Raji (cell line): ENCODE results near the gene FKBP7.

ENCODE experiments used
- POLR2A ChIP-seq: IDR thresholded peaks from 2 replicates; pipeline ENCODE4 v1.6.1; 2011; ENCODE audit warnings: low read depth, low read length, control low read depth; ENCODE audit not compliant: insufficient read depth

The FKBP7 gene

DNA sequence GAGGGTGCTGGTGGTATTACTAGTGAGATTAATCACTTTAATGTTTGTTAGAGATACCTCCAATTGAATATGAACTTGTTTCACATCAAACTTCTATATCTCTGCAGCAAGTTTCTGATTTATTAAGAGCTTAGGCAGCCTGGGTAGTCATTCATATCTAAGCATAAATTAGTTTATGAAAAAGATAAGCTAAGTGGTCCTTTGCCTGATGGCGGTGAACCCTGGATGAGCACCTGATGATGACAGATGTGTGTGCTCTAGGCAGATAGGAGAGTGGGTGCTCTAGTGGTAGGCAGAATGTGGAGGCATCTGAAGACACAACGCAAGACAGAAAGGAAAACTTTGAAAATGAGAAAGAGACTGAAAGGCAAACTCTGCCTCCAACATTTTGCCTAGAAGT is 5.0 kb downstream of the FKBP7 start:
- no peak for TF ChIP-seq POLR2A

GRCh38 chr2:178469219-178469849 is 9.1 kb downstream of the FKBP7 start:
- TF ChIP-seq POLR2A = no peak

DNA sequence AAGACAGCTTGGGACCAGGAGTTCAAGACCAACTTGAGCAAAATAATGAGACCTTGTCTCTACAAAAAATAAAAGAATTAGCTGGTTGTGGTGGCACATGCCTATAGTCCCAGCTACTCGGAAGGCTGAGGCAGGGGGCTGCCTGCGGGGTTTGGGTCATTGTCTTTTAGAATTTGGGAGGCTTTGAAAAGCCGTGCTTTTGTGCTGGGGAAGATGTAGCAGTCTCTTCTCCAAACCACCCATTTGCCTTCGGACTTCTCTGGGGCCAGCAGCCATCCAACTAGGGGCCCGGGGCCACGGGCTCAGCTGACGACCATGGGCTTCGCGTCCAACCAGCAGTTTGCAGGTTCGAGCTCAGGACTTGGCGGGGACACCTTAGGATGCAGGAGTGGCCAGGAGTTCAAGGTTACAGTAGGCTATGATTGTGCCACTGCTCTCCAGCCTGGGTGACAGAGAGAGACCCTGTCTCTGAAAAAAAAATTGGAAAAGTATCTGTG is 21.0 kb downstream of the FKBP7 start:
- TF ChIP-seq POLR2A = no peak

GRCh38 chr2:178455947-178456346 is 22.5 kb downstream of the FKBP7 start:
- no peak for TF ChIP-seq POLR2A

DNA sequence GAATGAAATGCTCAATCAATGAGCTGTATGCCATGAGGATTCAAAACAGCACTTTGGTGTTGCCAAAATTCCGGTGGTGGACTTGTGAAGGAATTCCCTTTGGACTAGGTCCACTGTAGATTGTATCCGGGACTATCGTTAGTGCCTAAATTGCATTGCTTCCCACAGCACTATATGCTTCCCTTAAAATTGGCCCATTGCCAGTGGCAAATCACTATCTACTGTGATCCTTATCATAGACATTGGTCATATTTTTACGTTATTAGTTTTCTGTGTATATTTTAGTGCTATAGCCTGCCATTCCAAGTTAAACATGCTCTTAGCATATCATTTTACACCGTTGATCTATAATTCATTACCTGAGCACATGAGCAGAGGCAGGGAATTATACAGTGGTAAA is 25.5 kb downstream of the FKBP7 start:
- TF ChIP-seq POLR2A = no peak

DNA sequence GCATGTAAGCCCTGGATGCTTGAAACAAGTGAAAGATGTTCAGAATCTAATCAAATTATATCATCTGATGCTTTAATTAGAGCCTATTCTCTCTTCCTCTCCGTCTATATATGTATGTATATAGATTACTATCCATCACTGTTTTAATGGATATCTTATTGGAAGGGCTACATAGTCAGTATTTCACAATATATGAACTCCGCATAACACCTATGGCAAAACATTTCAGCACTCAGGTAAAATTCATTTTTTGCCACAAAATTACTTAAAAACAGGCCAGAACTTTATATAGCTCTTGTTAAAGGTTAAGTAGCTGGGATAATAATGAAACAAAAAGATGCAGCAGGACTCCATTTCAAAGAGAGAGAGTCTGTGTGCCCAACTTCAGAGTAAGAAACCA is 26.1 kb downstream of the FKBP7 start:
- TF ChIP-seq POLR2A = no peak

DNA sequence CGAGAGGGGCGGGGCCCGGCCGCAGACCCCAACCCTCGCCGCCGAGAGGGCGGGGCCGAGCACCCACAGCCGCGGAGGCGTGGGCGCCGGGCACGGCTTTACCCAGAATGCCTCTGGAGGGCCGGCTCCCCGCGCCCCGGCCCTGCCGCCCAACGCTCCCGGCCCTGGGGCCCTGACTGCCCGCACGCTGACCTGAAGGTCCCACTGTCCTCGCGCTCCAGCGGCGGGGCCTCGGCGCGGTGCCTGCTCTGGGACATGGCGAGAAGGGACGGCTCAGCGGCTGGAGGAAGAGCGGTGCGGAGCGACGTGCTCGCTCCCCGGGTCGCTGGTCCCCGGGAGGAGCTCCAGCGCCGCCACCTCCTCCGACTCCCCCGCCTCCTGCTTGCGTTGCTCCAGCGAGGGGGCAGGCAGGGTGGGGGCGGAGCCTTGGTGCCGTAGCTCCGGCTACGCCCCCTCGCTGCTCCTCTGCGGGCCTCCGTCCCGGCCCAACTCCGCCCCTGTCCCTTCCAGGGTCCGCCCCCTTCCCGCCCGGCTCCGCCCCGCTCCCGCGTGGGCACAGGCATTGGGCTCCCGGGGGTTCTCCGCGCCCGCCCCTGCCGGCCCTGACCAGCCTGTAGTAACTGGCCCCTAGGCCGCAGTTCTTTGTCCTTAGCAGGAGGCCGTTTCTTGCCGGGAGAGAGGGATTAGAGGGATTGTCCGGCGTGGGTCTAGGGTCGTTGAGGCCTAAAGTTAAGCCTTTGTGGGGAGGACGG is 27.4 kb downstream of the FKBP7 start, which contains the start of the genes PJVK and PRKRA:
Gene PJVK, plus strand, starts transcription at position 605 of the 752 bp plus-strand sequence. CDS start 2,032 bp downstream, outside the sequence.
Gene PRKRA, minus strand, starts transcription at position 402 of the 752 bp plus-strand sequence. Its CDS starts 145 bp downstream, at position 257.
- peak; percentile 94 for TF ChIP-seq POLR2A

DNA sequence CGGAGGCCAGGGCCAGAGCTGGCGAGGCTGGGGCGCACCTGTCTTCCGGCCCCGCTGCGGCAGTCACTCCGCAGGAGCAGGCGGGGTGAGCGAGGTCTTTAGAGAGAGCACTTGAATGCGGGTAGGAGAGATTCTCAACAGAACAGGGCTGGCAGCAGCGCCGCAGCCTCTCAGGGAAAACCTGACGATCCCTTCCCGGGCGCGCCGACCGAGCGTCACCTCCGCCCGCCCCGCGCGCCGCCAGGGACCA is 28.0 kb downstream of the FKBP7 start:
- TF ChIP-seq POLR2A = peak; percentile 51; the same call in 1 of the 2 replicates

- TF ChIP-seq POLR2A = no peak
Observed at GRCh38 chr2:178449700-178450523, 28.5 kb downstream of the FKBP7 start.

DNA sequence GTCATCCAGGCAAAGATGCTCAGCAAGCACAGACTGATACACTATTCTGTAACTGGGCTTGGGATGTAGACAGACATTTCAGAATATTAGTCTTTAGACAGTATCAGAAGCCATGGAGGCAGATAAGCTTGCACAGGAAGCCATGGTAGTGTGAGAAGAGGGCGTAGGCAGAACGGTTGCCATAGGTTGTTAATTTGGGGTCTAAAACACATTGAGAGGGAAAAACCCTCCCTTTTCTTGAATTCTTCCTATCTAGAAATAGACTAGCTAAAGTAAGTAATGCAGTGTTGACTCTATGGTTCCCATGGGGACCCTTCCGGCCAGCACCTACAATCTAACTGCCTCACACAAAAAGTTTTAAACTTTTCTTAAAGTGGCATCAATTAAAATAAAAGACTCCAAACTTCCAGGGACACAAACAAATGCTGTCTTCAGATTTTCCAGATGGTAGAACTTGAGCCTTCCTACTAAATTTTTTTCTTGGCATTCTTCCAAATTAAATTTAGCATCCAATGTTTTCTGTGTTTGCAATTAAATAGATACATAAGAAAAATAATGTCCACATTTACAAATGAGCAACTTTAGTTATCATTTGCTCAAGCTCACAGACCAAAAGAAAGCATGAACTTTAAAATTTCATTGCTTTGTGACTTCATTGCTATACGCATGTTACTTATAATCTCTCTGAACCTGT is 29.3 kb downstream of the FKBP7 start:
- TF ChIP-seq POLR2A = no peak

DNA sequence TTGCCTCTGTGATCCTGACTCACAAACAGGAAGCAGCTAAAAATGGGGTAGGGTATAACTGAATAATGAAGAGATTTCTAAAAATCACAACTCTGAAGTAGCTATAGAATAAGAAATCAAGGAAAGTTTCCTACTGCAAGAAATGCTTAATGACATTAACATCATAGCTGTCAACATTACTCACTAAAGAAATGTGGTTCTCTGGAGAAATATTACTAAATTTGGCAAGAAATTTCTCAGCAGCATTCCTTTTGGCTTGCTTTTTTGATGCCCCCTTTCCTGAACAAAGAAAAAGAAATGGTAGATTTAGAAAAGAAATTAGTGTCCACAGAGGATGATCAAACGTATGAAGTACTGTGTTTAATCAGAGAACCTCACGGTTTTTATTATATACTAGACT is 37.0 kb downstream of the FKBP7 start:
- no peak for TF ChIP-seq POLR2A

DNA sequence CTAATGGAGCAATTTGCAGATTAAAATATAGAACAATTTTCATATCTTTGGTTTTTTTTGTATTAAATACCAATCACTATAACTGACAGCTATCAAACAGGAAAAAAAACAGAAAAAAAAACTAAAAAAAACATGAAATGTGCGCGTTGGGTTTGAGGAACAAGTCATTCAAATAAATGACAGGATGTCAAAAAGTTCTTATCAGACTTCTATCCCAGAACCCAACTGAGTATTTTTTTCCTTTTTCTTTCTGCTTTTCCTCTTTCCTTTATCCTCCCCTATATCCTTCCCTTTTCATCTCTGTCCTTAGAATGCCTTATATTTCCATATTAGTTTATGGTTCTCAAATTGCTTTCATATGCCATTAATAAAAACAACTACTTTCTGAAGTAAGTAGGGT is 41.7 kb downstream of the FKBP7 start:
- no peak for TF ChIP-seq POLR2A

GRCh38 chr2:178429336-178429735 is 49.1 kb downstream of the FKBP7 start:
- no peak for TF ChIP-seq POLR2A

GRCh38 chr2:178428396-178428806 is 50.0 kb downstream of the FKBP7 start:
- TF ChIP-seq POLR2A = no peak

DNA sequence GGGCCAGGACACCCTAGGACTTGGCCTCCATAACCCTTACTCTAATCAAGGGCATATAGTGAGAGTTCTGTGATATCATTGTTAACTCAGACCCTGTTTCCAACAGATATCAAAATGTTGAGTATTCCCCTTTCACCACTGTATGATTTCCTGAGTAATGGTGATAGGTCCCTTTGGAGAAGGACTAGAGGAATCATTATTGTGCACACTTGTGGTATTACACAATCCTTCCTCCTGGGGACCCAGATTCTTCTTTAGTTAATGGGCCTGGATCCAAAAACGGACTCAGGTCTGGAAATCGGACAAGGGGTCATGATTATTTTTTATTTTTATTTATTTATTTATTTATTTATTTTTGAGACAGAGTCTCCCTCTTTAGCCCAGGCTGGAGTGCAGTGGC is 50.9 kb downstream of the FKBP7 start:
- TF ChIP-seq POLR2A = no peak
